Suppressor macrophage treated with lipopolysaccharide for 1 hour (primary cell): ENCODE results near the gene ZNF132.
"Not testable (repeated sequence)": the region's sequence is repeated elsewhere in the genome, so short reads cannot be mapped to it uniquely, and the experiment has no call there.

ENCODE experiments used
- DNase-seq, 3 donors: peaks; one replicate each; pipeline ENCODE4 v3.0.0-alpha.2; 2020 to 2022

ZNF132 gene

GRCh38 chr19:58439576-58440554 lies at the start of gene ZNF132:
TSS of gene ZNF132 (minus strand) at chr19:58440153. CDS start at chr19:58439821, 332 bp downstream.
- peak; percentile 97 to 100 (median 99) for DNase-seq

DNA sequence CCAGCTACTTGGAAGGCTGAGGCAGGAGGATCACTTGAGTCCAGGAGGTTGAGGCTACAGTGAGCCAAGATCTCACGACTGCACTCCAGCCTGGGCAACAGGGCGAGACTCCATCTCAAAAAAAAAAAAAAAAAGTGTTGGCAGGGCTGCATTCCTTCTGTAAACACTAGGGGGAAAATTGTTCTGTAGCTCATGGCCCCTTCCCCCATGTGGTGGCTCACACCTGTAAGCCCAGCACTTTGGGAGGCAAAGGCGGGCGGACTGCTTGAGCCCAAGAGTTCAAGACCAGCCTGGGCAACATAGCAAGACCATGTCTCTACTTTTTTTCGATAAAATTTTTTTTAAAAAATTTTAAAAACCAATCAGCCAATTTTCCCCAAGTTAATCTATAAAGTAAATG lies 44.4 kb upstream of the ZNF132 start:
- DNase-seq: not testable (repeated sequence)

DNA sequence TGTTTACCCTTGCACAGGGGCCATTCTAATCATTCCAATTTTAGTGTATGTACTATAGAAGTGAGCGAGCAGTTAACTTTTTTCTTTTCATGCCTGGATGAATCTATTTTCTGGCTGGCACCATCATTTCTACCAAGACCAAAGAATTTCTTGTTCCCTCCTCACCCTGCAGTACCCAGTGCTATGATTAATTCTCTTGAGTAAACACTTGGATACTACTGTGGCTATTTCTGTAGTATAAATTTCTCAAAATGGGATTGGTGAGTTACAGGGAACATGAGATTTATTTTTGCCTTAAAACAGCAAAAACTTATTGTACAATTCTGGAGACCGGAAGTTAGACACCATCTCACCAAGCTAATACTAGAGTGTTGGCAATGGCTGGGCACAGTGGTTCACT lies 43.8 kb upstream of the ZNF132 start:
- no peak for DNase-seq

DNA sequence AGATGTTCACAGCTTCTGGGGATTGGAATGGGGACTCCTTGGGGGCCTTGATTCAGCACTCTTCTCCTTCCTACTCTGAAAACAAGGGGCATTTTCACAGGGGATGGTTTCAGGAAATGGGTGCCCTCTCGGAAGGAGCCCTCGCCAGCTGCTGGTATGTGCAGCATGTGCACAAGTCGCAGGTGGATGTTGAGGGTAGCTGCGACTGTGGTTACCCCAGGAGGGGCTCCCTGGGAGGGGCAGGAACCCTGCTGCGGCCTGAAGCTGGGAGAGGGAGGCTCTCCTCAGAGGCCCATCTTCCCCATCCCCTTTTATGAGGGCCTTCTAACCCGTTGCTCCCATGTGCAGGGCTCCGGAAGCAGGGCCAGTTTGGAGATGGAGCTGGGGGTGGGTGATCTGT lies 42.4 kb upstream of the ZNF132 start:
- no peak for DNase-seq

- DNase-seq: no peak
These were observed 40.9 kb upstream of the ZNF132 start for GRCh38 chr19:58480831-58481230.

DNA sequence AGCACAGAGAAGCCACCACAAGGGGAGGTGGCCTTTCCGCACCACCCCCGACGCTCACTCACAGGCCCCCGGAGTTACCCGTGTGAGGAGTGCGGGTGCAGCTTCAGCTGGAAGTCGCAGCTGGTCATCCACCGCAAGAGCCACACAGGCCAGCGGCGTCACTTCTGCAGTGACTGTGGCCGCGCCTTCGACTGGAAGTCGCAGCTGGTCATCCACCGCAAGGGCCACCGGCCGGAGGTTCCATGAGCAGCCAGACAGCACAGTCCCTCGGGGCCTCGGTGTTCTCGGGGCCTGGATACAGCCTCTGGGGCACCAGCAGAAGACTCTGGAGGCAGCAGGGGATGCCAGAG lies 40.5 kb upstream of the ZNF132 start:
- no peak for DNase-seq

GRCh38 chr19:58479736-58480480 lies 40.0 kb upstream of the ZNF132 start:
- no peak for DNase-seq

DNA sequence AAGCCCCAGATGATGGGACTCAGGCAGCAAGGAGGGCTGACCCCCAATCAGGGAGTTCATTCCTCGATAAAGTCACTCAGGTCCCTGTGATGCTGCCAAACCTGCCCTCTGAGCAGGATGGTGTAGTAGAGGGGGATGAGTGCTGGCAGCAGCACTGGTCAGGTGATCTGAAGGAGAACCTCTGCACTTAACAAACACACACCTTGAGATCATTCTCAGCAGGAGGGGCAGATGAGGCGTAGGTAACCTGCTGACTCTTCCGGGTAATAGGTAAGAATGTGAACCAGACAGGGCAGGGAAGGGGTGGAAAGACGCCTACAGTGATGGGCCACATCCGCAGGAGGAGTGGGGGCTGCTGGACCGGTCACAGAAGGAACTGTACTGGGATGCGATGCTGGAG lies 39.4 kb upstream of the ZNF132 start:
- DNase-seq: no peak

DNA sequence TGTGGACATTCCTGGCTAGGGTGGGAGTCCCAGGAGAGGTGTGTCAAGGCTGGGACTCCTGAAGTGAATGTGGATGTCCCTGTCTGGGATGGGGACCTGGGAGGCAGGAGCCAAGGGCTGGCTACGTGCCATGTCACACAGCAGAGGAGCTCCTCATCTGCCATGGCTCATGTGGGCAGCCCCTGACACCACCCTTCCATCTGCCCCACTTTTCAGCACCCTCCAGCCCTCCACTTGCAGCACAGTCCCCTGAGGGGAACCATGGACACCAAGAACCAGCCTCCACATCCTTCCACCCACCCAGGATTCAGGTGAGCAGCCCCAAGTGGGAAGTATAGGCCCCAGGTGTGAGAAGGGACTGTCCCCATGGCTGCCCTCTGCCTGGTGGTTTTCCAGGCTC lies 37.9 kb upstream of the ZNF132 start:
- DNase-seq: no peak

- no peak for DNase-seq
These were observed 37.2 kb upstream of the ZNF132 start for GRCh38 chr19:58477130-58477529.

GRCh38 chr19:58476498-58477015 lies 36.6 kb upstream of the ZNF132 start:
- no peak for DNase-seq

- peak; percentile 96 to 97 (median 96) for DNase-seq
These were observed 36.0 kb upstream of the ZNF132 start, which contains the start of gene ZNF446 for GRCh38 chr19:58475714-58476497. TSS of gene ZNF446 (plus strand) at chr19:58476352. CDS start at chr19:58477219, 867 bp downstream.

- DNase-seq: no peak
These were observed 35.2 kb upstream of the ZNF132 start for GRCh38 chr19:58474997-58475713.

GRCh38 chr19:58474291-58474996 lies 34.5 kb upstream of the ZNF132 start:
- DNase-seq: no peak

GRCh38 chr19:58473775-58474174 lies 33.8 kb upstream of the ZNF132 start:
- no peak for DNase-seq

- DNase-seq: no peak
These were observed 31.8 kb upstream of the ZNF132 start for GRCh38 chr19:58471736-58472135.

DNA sequence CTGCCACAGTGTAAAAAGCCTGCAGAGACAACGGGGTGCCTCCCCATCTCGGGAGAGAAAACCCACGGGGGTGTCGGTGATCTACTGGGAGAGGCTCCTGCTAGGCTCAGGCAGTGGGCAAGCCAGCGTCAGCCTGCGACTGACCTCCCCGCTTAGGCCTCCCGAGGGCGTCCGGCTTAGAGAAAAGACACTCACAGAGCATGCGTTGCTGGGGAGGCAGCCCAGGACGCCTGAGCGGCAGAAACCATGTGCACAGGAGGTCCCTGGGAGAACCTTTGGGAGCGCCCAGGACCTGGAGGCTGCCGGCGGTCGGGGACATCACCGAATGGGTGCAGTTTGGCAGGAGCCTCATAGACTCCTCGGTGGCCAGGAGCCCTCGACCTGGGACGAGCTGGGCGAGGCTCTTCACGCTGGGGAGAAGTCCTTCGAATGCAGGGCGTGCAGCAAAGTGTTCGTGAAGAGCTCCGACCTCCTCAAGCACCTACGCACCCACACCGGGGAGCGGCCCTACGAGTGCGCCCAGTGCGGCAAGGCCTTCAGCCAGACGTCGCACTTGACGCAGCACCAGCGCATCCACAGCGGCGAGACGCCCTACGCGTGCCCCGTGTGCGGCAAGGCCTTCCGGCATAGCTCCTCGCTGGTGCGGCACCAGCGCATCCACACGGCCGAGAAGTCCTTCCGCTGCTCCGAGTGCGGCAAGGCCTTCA lies 31.0 kb upstream of the ZNF132 start:
- DNase-seq: not testable (repeated sequence)

DNA sequence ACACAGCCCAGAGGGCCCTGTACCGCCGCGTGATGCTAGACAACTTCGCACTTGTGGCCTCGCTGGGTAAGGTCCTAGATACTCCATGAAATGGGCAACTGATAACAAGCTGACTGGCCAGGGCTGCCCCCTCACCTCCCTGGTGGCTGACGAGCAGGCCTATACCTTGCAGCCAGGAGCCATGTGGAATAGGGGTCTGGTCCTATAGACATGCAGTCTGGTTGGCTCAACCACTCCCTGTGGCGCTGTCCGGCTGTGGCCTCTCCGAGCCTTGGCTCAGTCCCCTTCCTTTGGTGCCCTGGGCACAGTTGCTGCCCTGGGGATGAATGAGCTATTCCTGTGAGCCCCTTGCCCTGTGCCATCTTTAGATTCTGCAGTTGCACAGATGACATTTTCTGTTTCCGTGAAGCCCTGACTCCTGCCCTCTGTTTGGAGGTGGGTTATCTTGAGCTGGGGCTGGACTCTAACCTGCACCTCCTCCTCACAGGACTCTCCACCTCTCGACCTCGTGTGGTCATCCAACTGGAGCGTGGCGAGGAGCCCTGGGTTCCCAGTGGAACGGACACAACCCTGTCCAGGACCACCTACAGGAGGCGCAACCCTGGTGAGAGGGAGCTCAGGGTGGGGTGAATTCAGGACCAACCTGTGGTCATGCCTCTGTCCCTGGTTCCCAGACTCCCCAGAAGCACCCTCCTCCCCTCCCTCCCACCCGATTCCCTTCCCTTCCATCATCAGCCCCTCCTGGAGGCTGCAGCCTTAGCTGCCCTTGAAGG lies 29.5 kb upstream of the ZNF132 start:
- DNase-seq: no peak

DNA sequence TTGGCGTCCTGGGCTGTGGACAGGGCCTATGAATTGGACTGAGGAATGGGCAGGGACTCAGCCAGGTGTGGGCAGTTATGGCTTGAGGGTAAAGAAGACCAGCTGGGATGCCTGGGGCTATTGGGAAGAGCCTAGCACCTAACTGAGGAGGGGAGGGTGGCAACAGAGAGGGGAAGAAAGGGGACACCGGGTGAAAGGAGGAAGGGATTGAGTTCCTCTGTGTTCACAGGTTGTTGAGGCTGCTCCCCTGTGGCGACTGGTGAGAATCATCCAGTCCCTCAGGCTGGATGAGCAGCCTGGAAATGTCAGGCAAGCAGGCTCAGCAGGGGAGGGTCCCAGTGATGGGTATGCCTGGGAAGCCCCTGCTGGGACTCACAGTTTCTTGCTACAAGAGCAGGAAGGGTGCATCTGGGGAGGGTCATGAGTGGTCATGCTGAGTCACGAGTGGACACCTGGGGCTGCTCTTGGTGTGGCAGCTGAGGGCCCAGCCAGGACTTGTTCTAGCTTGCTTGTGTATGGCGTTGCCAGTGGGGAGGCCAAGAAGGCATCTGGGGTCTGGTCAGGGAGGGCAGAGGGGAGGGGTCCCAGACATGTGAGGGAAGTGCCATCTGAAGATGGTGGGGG lies 28.4 kb upstream of the ZNF132 start:
- peak in 1 of 3 donors; percentile 5 for DNase-seq
